ENCODE results near the gene TBC1D17.

DNA sequence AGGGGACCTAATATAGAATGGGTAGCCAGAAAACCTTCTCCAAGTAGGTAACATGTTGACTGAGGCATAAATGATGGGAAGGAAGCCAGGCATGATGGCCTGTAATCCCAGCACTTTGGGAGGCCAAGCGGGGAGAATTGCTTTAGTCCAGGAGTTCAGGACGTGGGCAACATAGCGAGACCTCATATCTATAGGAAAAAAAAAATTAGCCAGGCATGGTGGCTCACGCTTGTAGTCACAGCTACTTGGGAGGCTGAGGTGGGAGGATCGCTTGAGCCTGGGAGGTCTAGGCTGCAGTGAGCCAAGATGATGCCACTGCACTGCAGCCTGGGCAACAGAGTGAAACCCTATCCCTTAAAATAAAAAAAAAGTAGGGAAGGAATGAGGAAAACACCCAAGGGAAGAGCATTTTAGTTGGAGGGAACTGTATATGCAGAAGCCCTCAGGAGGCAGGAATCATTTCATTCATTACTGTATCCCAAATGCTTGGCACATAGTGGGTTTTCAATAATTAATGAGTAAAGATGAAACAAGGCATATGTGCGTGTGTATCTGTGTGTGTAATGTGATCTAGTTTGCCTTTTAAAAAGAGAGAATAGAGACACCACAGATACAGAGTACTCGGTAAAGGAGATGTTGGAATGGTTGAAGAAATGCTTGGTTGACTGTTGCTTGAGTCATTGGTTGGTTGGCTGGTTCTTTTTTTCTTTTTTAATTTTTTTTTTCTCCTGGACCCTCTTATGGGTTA is 54.0 kb downstream of the TBC1D17 start:
- no peak for TF ChIP-seq CTCF (conservative IDR thresholded peaks at IDR 0.05)
- TF ChIP-seq EZH2 (IDR thresholded peaks at IDR 0.05; ENCODE audit: low read depth): no peak
